ENCODE results near the gene GOLIM4. TPM values are rescaled to one million over a fixed set of nuclear protein-coding genes. Genes with fewer than 3 reads are reported as not detected.

GOLIM4 gene
- polyA plus RNA-seq, 2 of the 4 experiments (the other 2 are of a cell fraction), result 22.4 to 23.6 TPM

DNA sequence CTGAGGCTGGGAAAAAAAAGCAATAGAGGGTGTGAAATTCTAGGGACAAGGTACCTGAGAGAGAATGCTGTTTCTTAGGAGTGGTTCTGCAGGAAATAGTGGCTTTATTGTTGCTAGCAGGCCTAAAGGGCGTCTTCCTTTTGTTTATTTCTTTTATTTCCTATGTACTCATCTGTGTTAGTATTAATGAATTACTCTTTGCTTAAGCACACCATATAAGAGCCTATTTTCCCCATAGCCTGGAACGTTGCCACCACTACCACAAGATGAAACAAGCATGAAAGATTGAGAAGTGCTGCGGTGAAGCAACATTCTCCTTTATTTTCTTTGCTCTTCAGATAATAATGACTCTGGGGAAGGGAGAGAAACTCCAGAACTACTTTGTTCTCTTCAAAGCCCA is 21.3 kb upstream of the GOLIM4 start:
- no peak for ATAC-seq
- DNase-seq (ENCODE audit: low read depth in 1 of 2, low spot score in 1 of 2), result no peak
- 47% methylated on average over 3 of the region's 3 CpGs for WGBS (ENCODE audit: missing lambda C conversion rate)
- Histone ChIP-seq H3K4me2 (no peak overlapping the region), H3K4me1 (0 out of 3 replicates have a peak, but pooled peaks cover 5% of the 10 kb centered on the region), H3K9me3 (no peaks in the 10 kb centered on the region), H3K27ac (no peak overlapping the region), H3K4me3 (no peak overlapping the region)
- ChIA-PET CTCF (no interaction called here), POLR2A (no interaction called here)
- FAIRE-seq, result no peak
- no peak for TF ChIP-seq ZFP36 (IDR thresholded peaks at IDR 0.05; ENCODE audit: borderline replicate concordance, partially characterized antibody)
- no peak for TF ChIP-seq CEBPB (IDR thresholded peaks at IDR 0.05)
- TF ChIP-seq RAD21 (conservative IDR thresholded peaks at IDR 0.05 in 1 of 2, IDR thresholded peaks at IDR 0.05 in 1 of 2), result no peak
- TF ChIP-seq RFX5 (IDR thresholded peaks at IDR 0.05), result no peak
- TF ChIP-seq FOSL2 (IDR thresholded peaks at IDR 0.05), result no peak
- no peak for TF ChIP-seq FOSL2 (CRISPR knock-in tag; IDR thresholded peaks at IDR 0.05)
- TF ChIP-seq TFCP2L1 (CRISPR knock-in tag; IDR thresholded peaks at IDR 0.05), result no peak
- TF ChIP-seq PHF8 (IDR thresholded peaks at IDR 0.05; ENCODE audit: borderline replicate concordance, low read depth), result no peak
- TF ChIP-seq PBX3 (IDR thresholded peaks at IDR 0.05), result no peak
- TF ChIP-seq, protein P1, sequence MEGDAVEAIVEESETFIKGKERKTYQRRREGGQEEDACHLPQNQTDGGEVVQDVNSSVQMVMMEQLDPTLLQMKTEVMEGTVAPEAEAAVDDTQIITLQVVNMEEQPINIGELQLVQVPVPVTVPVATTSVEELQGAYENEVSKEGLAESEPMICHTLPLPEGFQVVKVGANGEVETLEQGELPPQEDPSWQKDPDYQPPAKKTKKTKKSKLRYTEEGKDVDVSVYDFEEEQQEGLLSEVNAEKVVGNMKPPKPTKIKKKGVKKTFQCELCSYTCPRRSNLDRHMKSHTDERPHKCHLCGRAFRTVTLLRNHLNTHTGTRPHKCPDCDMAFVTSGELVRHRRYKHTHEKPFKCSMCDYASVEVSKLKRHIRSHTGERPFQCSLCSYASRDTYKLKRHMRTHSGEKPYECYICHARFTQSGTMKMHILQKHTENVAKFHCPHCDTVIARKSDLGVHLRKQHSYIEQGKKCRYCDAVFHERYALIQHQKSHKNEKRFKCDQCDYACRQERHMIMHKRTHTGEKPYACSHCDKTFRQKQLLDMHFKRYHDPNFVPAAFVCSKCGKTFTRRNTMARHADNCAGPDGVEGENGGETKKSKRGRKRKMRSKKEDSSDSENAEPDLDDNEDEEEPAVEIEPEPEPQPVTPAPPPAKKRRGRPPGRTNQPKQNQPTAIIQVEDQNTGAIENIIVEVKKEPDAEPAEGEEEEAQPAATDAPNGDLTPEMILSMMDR (IDR thresholded peaks at IDR 0.05), result no peak

- 0 out of 3 replicates have a peak, but pooled peaks cover 5% of the 10 kb centered on the region for H3K4me1 ChIP-seq
- WGBS (ENCODE audit: missing lambda C conversion rate), result 52% methylated on average over 4 of the region's 4 CpGs
- ChIA-PET POLR2A (no interaction called here), CTCF (interaction anchor here (0.6 kb wide), 1 partner anchor 1114 kb away, joined by 3 read pairs; no protein-coding TSS in a partner anchor)
- ATAC-seq (no peak), DNase-seq (ENCODE audit: low read depth in 1 of 2, low spot score in 1 of 2) (no peak), FAIRE-seq (no peak)
- H3K27ac ChIP-seq, result no peak overlapping the region
- TF ChIP-seq FOSL2 (IDR thresholded peaks at IDR 0.05) (no peak), FOSL2 (CRISPR knock-in tag; IDR thresholded peaks at IDR 0.05) (no peak), CHD4 (IDR thresholded peaks at IDR 0.05; ENCODE audit: borderline replicate concordance) (no peak), RFX5 (IDR thresholded peaks at IDR 0.05) (no peak), FOXS1 (CRISPR knock-in tag; IDR thresholded peaks at IDR 0.05) (no peak), MYC (IDR thresholded peaks at IDR 0.05; ENCODE audit: borderline replicate concordance, low read length) (no peak), RCOR1 (IDR thresholded peaks at IDR 0.05; ENCODE audit: low read depth, low read length) (no peak), NR3C1 (IDR thresholded peaks at IDR 0.05) (no peak), MAFK (IDR thresholded peaks at IDR 0.05; ENCODE audit: partially characterized antibody) (no peak), SMC3 (IDR thresholded peaks at IDR 0.05) (no peak), HOXB5 (CRISPR knock-in tag; IDR thresholded peaks at IDR 0.05) (no peak), NFE2L2 (conservative IDR thresholded peaks at IDR 0.05; ENCODE audit: low read length) (no peak), KDM1A (IDR thresholded peaks at IDR 0.05; ENCODE audit: low read depth) (no peak), BHLHE40 (IDR thresholded peaks at IDR 0.05; ENCODE audit: low read depth, low read length) (no peak), NPAS2 (CRISPR knock-in tag; IDR thresholded peaks at IDR 0.05; ENCODE audit: borderline replicate concordance) (no peak), ATOH8 (CRISPR knock-in tag; IDR thresholded peaks at IDR 0.05; ENCODE audit: low read depth) (no peak), EHMT2 (IDR thresholded peaks at IDR 0.05; ENCODE audit: low read depth) (no peak), HDAC2 (IDR thresholded peaks at IDR 0.05) (no peak), POLR2AphosphoS2 (conservative IDR thresholded peaks at IDR 0.05; ENCODE audit: low read length) (no peak)
- TF ChIP-seq, protein P2, sequence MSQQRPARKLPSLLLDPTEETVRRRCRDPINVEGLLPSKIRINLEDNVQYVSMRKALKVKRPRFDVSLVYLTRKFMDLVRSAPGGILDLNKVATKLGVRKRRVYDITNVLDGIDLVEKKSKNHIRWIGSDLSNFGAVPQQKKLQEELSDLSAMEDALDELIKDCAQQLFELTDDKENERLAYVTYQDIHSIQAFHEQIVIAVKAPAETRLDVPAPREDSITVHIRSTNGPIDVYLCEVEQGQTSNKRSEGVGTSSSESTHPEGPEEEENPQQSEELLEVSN (IDR thresholded peaks at IDR 0.05; ENCODE audit: borderline replicate concordance, low read depth), result no peak
- no peak overlapping the region for H3K4me3 ChIP-seq
- H3K9me3 ChIP-seq, result no peaks in the 10 kb centered on the region
- no peak overlapping the region for H3K4me2 ChIP-seq
Measured at GRCh38 chr3:168116279-168116678, 20.6 kb upstream of the GOLIM4 start.

Measured in A549 (cell line).